HG02884 (cell line): ENCODE results near the gene AGR2.
"Not testable (repeated sequence)": the region's sequence is repeated elsewhere in the genome, so short reads cannot be mapped to it uniquely, and the experiment has no call there.

Source experiments
- ATAC-seq: cut with Tn5 transposase; IDR thresholded peaks from one replicate; pipeline ENCODE4 v1.9.1; 2021; ENCODE audit warnings: mild to moderate bottlenecking, moderate library complexity; ENCODE audit not compliant: unreplicated experiment

The AGR2 gene

GRCh38 chr7:16774986-16775385, 29.8 kb downstream of the AGR2 start:
- no peak for ATAC-seq

GRCh38 chr7:16774294-16774693, 30.5 kb downstream of the AGR2 start:
- ATAC-seq: no peak

- ATAC-seq: no peak
Measured at GRCh38 chr7:16773884-16774283, 30.9 kb downstream of the AGR2 start.

GRCh38 chr7:16773326-16773725, 31.5 kb downstream of the AGR2 start:
- ATAC-seq: no peak

GRCh38 chr7:16770657-16771329, 34.0 kb downstream of the AGR2 start:
- ATAC-seq: no peak

- ATAC-seq: not testable (repeated sequence)
Measured at GRCh38 chr7:16769994-16770393, 34.8 kb downstream of the AGR2 start.

GRCh38 chr7:16765436-16765859, 39.4 kb downstream of the AGR2 start:
- ATAC-seq: no peak

- ATAC-seq: no peak
Measured at GRCh38 chr7:16764942-16765341, 39.9 kb downstream of the AGR2 start.

GRCh38 chr7:16762177-16762576, 42.6 kb downstream of the AGR2 start:
- no peak for ATAC-seq

GRCh38 chr7:16759840-16760239, 45.0 kb downstream of the AGR2 start:
- ATAC-seq: no peak

GRCh38 chr7:16758631-16759611, 45.9 kb downstream of the AGR2 start:
- no peak for ATAC-seq

GRCh38 chr7:16758036-16758435, 46.8 kb downstream of the AGR2 start:
- no peak for ATAC-seq

GRCh38 chr7:16755397-16755796, 49.4 kb downstream of the AGR2 start:
- no peak for ATAC-seq

- no peak for ATAC-seq
Measured at GRCh38 chr7:16754856-16755317, 49.9 kb downstream of the AGR2 start.

GRCh38 chr7:16753932-16754855, 50.6 kb downstream of the AGR2 start:
- peak; percentile 25 for ATAC-seq

- ATAC-seq: peak; percentile 67
Measured at GRCh38 chr7:16753102-16753931, 51.5 kb downstream of the AGR2 start, which contains the start of gene TSPAN13. TSS of gene TSPAN13 (plus strand) at chr7:16753755. CDS start at chr7:16753968, 213 bp downstream.

- ATAC-seq: no peak
Measured at GRCh38 chr7:16747102-16747501, 57.7 kb downstream of the AGR2 start.

GRCh38 chr7:16745645-16746044, 59.2 kb downstream of the AGR2 start:
- no peak for ATAC-seq

- ATAC-seq: no peak
Measured at GRCh38 chr7:16744518-16745250, 60.1 kb downstream of the AGR2 start.
